Adrenal gland (tissue), 5 donors: ENCODE measurements around the gene RAP1GAP2.

ENCODE experiments used
- POLR2A ChIP-seq, 2 donors: fragments of 450-650 bp; IDR thresholded peaks; one replicate each; pipeline ENCODE4 v1.6.1; 2017; ENCODE audit warnings: antibody characterized with exemption in 2 of 2, mild to moderate bottlenecking in 2 of 2, moderate library complexity in 1 of 2
- TF ChIP-seq, protein P1 (sequence below), 6 experiments: fragments of 450-650 bp in 4 of 6; fragments of 200-600 bp in 2 of 6; sonication (generic) in 1 of 6; IDR thresholded peaks; 1 replicate in 5 of 6; 2 replicates in 1 of 6; pipeline versions ENCODE4 v1.5.1 to v1.8.0; 2016 to 2021; ENCODE audit warnings: antibody characterized with exemption in 6 of 6, mild to moderate bottlenecking in 2 of 6, moderate library complexity in 1 of 6
- donor health status: DM: no; HTN: no; CAD: no.

GRCh38 chr17:2779545-2779944, 16.7 kb upstream of the RAP1GAP2 start:
- TF ChIP-seq, protein P1, sequence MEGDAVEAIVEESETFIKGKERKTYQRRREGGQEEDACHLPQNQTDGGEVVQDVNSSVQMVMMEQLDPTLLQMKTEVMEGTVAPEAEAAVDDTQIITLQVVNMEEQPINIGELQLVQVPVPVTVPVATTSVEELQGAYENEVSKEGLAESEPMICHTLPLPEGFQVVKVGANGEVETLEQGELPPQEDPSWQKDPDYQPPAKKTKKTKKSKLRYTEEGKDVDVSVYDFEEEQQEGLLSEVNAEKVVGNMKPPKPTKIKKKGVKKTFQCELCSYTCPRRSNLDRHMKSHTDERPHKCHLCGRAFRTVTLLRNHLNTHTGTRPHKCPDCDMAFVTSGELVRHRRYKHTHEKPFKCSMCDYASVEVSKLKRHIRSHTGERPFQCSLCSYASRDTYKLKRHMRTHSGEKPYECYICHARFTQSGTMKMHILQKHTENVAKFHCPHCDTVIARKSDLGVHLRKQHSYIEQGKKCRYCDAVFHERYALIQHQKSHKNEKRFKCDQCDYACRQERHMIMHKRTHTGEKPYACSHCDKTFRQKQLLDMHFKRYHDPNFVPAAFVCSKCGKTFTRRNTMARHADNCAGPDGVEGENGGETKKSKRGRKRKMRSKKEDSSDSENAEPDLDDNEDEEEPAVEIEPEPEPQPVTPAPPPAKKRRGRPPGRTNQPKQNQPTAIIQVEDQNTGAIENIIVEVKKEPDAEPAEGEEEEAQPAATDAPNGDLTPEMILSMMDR (IDR thresholded peaks at IDR 0.05): no peak
- no peak for TF ChIP-seq POLR2A (IDR thresholded peaks at IDR 0.05)
